Right renal pelvis (tissue), 4 donors: ENCODE measurements around the gene TMIE. TPM values are rescaled to one million over a fixed set of nuclear protein-coding genes. Genes with fewer than 3 reads are reported as not detected.
"Not testable (repeated sequence)": the region's sequence is repeated elsewhere in the genome, so short reads cannot be mapped to it uniquely, and the experiment has no call there.

ENCODE experiments used
- DNase-seq, 4 donors: peaks; one replicate each; pipeline ENCODE4 v3.0.0-alpha.2; 2013; ENCODE audit warnings: low read depth in 4 of 4, low spot score in 3 of 4, missing footprints in 1 of 4
- polyA plus RNA-seq, 4 donors: library from polyadenylated mRNA; unstranded; fragments of 120-200 nt; gene quantifications; one replicate each; pipeline ENCODE4 v1.2.1, GENCODE V29; 2013; ENCODE audit not compliant: insufficient read length in 4 of 4

Gene TMIE
- polyA plus RNA-seq, 4 donors, result 1.1 to 1.3 (median 1.3) TPM

DNA sequence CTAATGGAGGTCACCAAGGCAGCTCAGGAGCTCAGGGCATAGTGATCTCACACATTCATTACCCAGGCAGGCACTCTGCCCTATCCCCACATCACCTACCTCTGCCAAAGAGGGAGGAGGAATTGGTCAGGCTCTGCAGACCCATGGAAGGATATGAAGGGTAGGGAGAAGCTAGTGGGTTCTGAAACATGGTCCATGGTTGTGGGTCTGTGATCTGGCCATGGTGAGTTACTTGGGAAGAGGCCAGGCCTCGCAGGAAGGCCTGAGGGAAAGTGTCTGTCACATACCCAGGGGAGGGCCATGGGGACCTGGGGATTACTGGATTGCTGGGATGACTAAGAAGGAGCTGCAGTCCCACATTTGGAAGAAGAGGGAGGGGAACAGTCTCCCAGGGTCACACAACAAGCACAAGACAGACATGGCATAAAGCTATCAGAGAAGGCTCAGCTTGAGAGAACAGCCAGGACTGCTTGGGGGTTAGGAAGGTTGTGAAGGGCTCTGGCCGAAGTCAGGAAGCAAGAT is 17.9 kb downstream of the TMIE start:
- DNase-seq, result no peak

GRCh38 chr3:46719735-46720271 is 18.6 kb downstream of the TMIE start:
- DNase-seq, result no peak

DNA sequence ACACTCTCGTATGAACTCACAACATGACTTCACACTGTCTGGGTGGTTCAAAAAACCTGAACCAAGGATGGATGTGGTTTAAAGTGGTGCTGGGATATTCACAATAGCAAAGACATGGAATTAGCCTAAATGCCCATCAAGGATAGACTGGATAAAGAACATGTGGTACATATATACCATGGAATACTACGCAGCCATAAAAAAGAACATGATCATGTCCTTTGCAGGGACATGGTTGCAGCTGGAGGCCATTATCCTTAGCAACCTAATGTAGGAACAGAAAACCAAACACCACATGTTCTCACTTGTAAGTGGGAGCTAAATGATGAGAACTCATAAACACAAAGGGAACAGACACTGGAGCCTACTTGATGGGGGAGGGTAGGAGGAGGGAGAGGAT is 19.8 kb downstream of the TMIE start:
- DNase-seq, result no peak

DNA sequence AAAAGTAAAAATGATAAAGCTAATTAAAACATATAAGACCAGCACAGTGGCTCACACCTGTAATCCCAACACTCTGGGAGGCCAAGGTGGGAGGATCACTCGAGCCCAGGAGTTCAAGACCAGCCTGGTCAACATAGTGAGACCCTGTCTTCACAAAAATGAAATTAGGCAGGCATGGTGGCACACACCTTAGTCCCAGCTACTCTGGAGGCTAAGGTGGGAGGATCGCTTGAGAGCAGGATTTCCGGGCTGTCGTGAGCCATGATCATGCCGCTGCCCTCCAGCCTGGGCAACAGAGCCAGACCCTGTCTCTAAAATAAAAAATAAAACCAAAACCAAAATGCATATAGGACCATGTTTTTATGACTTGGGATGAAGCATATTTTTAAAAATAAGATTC is 21.3 kb downstream of the TMIE start:
- DNase-seq, result no peak

DNA sequence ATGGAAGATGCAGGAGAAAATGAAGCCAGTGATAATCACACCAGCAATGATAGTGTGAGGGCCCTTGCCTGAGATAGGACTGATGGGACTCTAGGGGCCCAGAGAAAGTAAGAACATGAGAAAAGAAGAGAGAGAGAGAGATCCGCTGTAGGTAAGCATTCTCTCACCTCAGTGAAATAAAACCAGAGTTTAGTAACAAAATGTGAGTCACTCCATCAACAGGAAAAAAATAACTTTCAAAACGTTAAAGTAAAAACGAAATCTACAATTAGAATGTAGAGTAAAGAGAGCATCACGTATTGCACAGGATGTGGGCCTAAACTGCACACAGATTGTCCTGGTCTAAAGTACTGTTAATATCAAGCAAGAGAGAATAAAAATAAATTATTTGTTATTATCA is 23.2 kb downstream of the TMIE start:
- no peak for DNase-seq

DNA sequence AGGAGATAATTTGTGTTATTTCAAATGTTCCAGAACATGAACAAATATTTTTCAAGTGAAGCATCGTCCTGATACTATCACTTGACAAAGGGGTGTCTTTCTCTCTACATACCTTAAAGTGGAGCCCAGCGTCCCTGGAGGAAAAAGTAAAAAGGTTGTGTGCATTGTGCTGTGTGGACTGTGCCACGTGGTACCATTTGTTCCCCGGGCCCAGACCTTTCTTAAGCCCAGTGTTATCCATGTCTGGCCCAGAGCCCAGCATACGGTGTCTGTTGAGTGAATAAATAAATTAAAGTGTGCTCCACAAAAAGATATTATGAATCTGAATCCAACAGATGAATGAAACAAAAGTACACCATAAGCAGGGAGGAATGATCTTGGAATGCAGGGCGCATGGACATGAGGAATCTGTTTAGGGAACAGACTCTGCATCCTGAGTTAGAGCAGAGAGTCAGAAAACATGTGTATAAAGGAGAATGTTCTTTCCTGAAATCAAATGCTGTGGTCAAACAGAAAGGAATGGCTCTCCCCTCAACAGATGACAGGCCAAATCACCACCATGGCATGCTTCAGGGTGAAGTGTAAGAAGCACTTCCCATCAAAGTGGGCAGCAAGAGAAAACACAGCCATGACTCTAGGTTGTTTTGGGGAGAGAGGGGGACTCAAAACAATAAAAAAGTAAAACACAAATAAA is 24.6 kb downstream of the TMIE start:
- no peak for DNase-seq

DNA sequence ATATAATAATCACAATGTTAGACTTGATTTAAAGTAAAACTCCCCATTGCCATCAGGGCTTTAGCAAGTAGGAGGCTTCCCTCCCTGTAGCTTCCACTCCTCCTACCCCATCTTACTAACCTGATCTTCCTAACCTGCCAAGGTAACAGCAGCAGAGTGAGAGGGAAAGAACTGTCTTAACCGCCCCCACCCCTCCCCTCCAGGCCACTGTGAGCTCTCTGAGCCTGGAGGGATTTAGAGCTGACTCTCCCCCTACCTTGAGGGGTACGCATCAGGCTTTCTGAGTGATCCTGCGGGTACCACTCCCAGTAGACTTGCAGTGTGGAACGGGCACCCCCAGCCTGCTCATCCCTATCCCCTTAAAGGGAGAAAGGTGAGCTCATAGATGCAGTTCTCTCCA is 27.8 kb downstream of the TMIE start:
- no peak for DNase-seq

GRCh38 chr3:46730819-46731218 is 29.6 kb downstream of the TMIE start:
- no peak for DNase-seq

DNA sequence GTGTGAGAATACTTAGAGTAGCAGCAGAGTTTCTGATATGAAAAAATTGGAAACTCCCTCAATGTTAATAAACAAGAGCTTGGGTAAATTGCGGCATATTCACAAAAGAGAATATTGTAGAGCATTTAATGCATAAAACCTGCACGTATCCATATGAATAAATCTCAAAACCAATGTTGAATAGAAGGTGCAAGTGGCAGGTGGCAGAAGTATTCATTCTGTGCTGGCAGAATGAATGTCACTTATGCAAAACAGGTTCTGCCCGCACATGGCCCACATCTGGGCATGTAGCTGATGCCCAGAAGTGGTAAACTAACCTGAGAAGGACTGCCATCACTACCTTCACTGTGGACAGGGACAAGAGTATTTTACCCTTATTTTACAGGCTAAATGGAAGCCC is 30.6 kb downstream of the TMIE start:
- DNase-seq, result no peak

- no peak for DNase-seq
Observed at GRCh38 chr3:46733026-46733800, 32.0 kb downstream of the TMIE start.

- DNase-seq, result no peak
Observed at GRCh38 chr3:46734773-46735172, 33.6 kb downstream of the TMIE start.

- DNase-seq, result no peak
Observed at GRCh38 chr3:46736006-46736872, 35.0 kb downstream of the TMIE start.

DNA sequence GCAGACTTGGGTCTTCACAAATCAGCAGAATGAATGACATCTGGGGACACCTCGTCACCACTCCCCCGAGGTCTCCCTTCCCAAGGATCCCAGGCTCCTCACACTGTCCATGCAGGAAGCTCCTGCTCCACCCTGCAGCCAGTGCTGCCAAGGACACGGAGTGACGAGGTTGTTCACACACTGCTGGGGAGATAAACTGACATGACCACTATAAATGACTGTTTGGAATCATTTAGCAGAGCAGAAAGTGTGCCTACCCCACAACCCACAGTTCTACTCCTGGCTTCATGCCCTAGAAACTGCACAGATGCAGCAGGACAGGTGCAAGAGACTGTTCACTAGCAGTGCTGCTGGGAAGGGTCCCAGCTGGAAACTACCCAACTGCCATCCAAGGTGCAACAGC is 36.1 kb downstream of the TMIE start:
- DNase-seq, result no peak

GRCh38 chr3:46739565-46739964 is 38.4 kb downstream of the TMIE start:
- DNase-seq, result not testable (repeated sequence)

- DNase-seq, result no peak
Observed at GRCh38 chr3:46742992-46743585, 41.9 kb downstream of the TMIE start.

GRCh38 chr3:46746711-46747110 is 45.5 kb downstream of the TMIE start:
- no peak for DNase-seq

- DNase-seq, result no peak
Observed at GRCh38 chr3:46748170-46748569, 47.0 kb downstream of the TMIE start.

DNA sequence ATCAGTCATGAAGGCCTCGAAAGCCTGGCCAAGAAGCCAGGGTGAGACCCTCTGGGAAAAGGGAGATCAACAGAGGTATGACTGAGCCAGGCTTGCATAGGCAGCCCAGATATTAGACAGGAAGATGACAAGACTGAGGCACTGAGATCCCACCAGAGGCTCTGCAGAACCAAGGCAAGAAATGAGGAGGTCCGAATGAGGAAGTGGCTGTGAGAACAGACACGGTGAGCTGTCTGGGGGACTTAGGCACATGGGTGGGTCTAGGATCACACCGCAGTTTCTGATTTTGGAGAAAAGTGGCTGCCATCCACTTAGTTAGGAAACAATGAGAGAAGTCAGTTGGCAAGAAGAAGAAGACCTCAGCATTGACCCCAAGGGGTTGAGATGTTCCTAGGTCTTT is 47.9 kb downstream of the TMIE start:
- no peak for DNase-seq

GRCh38 chr3:46750555-46751038 is 49.4 kb downstream of the TMIE start:
- no peak for DNase-seq

DNA sequence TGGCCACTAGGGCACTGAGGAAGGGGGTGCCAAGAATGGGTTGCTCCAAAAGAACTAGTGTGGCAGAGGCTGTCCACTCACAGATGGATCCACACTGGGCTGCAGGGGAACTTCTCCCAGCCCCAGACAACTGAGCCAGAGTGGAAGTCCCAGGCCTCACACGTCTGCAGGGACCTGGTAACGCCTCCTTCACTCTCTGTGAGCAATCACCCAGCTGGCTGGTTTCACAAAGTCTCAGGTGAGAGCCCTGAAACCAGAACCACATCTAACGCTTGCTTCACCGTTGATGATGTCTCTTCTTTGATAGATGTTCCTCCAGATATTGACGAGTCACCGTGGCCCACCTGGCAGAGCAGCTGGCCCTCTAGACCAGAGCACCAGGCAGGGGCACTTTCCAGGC is 51.9 kb downstream of the TMIE start:
- DNase-seq, result not testable (repeated sequence)
